HG02571 (cell line): ENCODE data around the gene AUTS2.

Source experiments
- ATAC-seq: cut with Tn5 transposase; IDR thresholded peaks from one replicate; pipeline ENCODE4 v1.9.1; 2021; ENCODE audit warnings: mild to moderate bottlenecking, moderate library complexity; ENCODE audit not compliant: unreplicated experiment

The AUTS2 gene

GRCh38 chr7:70542750-70543376, 944.6 kb downstream of the AUTS2 start:
- ATAC-seq: no peak

GRCh38 chr7:70544016-70544415, 945.7 kb downstream of the AUTS2 start:
- no peak for ATAC-seq

DNA sequence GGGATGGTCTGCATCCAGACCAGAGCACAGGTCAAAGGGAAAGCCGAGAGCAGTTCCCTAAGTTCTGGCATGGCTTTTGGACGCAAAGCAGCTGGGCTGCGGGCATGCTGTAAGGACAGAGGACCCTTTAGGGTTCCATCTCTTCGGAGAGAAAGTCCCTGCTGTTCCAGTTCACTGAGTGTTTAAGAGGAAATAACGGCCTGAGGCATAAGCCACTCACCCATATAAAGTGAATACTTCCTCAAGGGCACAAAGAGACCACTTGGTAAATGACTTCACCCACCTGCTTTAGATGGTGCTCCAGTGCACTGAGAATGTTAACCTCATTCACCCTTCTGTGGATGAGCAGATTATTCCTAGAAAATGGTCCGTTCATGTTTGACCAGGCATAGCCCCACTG, 946.9 kb downstream of the AUTS2 start:
- no peak for ATAC-seq

DNA sequence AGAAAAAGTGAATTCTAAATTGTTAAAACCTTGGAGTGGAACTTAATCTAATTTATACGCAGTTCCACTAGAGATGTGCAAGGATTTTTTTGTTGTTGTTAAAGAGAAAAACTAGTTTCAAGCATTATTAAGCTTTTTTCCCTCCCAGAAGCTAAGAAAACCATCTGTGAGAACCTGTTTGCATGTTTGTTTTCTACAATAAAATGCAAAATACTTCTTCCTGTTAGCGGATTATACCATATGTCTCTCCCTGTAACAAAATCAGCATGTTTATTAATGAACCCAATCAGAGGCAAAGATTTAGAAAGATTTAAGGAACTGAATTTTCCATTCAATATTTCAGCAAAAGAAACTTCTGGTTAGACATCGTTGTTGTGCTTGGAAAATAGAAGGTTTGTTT, 953.9 kb downstream of the AUTS2 start:
- no peak for ATAC-seq

GRCh38 chr7:70553364-70553763, 955.1 kb downstream of the AUTS2 start:
- ATAC-seq: no peak

DNA sequence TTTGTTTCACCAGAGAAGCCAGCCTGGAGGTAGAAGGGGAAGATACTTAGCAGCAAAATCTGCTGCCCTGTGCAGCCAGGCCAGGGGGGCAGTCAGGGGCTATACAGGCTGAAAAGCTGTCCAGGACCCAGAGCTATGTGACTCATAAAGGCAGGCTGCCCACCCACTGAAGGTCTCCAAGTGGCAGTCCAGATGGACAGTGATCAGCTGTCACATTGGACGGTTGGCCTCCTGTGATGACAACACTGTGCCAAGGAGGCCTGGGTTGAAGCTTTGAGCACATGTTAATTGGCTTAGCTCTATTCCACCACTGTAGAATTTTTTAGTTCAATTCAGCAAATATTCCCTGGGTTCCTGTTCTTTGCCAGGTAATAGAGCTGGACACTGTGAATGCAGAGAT, 956.4 kb downstream of the AUTS2 start:
- no peak for ATAC-seq

GRCh38 chr7:70556761-70557160, 958.5 kb downstream of the AUTS2 start:
- ATAC-seq: no peak

DNA sequence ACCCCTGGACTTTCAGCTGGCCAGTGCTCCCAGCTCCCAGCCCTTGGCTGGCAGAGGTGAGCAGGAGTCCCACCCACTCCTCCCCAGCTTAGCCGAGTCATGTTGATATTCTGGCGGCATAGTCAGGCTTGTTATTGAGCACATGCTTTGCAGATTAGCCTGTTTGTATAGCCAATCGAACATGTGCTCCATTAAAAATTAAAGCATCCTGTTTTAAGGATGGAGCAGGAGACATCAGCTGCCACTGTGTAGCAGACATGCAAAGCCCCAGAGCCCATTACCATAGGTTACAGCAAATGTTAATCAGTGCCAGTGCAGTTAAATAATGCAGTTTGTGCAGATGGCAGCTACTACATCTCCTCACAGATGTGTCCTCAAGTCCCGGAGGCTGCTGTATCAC, 959.1 kb downstream of the AUTS2 start:
- ATAC-seq: no peak

- no peak for ATAC-seq
These were observed 961.5 kb downstream of the AUTS2 start for GRCh38 chr7:70559815-70560214.

DNA sequence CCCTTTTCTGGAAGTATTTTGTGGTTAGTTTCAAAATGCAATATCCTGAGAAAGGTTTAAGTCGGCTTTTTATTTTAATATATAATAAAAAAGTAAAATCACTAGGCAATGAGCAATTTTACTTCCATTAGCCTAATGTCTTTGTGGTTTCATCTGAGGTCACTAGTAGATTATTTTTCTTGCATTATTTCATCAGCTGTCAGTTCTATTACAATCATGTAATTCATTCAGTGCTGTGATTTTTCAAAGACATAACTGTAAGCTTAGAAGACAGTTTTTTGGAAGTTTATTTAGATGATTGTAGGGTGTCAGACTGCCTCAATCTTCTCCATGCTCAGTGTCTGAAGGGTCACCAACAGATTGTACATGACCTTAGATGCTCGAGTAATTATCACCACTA, 965.7 kb downstream of the AUTS2 start:
- ATAC-seq: no peak

DNA sequence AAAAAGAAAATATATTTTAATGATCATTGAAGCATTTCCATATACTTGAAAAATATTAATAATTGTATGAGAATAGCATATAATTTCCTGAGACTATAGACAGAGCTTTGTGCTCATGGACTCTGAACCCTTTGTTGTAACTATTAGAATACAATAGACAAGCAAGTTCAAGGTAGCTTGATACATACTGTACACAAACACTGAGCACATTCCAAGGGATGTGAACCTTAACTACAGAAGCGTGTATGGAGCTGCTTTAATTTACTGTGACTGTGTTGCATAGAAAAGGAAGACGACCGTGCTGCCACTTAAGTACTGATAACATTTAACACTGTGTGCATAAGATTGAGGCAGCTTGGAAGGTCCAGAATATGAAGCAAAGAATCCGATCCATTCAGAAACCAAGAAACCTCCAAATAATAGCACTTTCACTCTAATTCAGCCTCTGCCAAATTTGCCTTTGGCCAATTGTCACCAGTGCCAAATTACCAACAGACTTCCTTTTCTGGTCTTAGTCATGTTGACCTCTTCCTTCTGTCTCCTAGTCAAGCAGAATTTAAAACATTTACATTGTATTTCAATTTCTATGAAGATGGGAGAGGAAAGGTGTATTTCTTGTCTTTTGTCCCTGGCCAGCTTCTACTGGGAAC, 967.6 kb downstream of the AUTS2 start:
- no peak for ATAC-seq

- ATAC-seq: no peak
These were observed 968.4 kb downstream of the AUTS2 start for GRCh38 chr7:70566671-70567070.

- no peak for ATAC-seq
These were observed 970.5 kb downstream of the AUTS2 start for GRCh38 chr7:70568674-70569334.

- no peak for ATAC-seq
These were observed 971.1 kb downstream of the AUTS2 start for GRCh38 chr7:70569335-70569819.

DNA sequence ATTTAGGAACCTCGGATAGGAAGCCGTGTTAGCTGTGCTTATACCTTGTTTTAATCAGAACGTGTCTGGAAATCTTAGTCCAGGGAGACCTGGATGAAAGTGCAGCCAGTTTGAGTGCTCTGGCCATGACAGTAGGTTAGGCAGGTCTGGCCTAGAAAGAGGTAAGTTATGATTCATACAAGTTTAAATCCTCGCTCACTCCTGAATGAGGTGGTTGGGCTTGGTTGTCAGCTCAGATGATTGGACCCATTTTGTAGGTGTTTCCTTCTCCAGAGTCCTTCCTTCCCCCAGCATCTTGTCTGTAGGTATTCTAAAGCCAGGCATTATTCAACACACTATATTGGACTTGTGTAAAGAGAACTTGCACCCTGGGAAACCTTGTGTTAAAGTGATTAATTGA, 971.8 kb downstream of the AUTS2 start:
- no peak for ATAC-seq

- no peak for ATAC-seq
These were observed 972.7 kb downstream of the AUTS2 start for GRCh38 chr7:70570961-70571360.

- no peak for ATAC-seq
These were observed 973.2 kb downstream of the AUTS2 start for GRCh38 chr7:70571403-70571934.

DNA sequence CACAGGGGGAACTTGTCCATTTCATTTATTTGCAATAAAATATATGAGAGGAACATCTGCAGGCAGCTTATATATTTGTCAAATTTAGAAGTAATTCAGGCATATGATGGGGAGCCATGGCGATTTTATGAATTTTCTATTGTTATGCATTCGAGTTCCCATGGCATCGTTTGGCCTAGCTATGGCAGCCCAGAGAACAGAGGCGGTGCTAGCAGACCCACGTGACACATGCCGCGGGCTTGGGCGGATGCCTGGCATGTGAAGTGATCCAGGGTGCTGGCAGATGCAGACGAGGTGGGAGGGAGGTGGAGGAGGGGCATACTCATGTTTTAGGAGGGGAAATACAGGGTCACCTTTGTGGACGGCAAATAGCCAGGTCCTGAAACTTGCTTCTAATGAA, 973.7 kb downstream of the AUTS2 start:
- no peak for ATAC-seq

GRCh38 chr7:70572571-70572970, 974.3 kb downstream of the AUTS2 start:
- no peak for ATAC-seq

GRCh38 chr7:70573071-70573661, 974.9 kb downstream of the AUTS2 start:
- no peak for ATAC-seq

DNA sequence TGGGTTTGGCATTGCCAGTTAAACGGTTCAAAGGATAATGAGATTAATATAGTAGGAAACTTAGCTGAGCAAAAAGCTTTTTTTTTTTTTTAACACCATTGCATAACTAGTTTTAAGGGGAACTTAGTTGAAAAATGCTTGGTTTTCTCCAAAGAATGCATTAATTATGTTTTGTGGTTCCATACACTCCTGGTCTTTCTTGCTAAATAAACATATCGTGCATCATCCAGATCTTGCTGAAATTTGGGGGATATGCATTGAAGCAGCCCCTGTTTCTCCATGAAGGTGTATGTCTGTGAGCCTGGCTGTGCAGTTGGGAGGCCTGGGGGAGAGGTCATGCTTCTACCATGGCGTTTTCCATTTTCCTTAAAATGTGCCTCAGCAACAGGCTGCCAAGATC, 975.4 kb downstream of the AUTS2 start:
- ATAC-seq: no peak
